HepG2 (cell line): ENCODE measurements around the gene TP73. TPM values are rescaled to one million over a fixed set of nuclear protein-coding genes. Genes with fewer than 3 reads are reported as not detected.

ENCODE experiments used
- ADNP ChIP-seq: sonication (generic); formaldehyde crosslinking; IDR thresholded peaks from 2 replicates; pipeline ENCODE4 v1.4.0; 2020; ENCODE audit warnings: missing genetic modification reagents
- HNRNPLL ChIP-seq: fragments of 200-400 bp; formaldehyde crosslinking; IDR thresholded peaks from 2 replicates; pipeline ENCODE4 v1.6.1; 2017; ENCODE audit warnings: mild to moderate bottlenecking, low read depth, low read length; ENCODE audit not compliant: poor library complexity, severe bottlenecking
- HOXA3 ChIP-seq: sonication (generic); formaldehyde crosslinking; IDR thresholded peaks from 2 replicates; pipeline ENCODE4 v1.5.0; 2020; ENCODE audit warnings: missing genetic modification reagents
- KDM3A ChIP-seq: IDR thresholded peaks from 2 replicates; pipeline ENCODE4 v1.6.1; 2018; ENCODE audit warnings: low read depth, missing compliant biosample characterization
- KDM5B ChIP-seq: sonication (generic); formaldehyde crosslinking; IDR thresholded peaks from 2 replicates; pipeline ENCODE4 v1.4.0; 2020; ENCODE audit warnings: missing genetic modification reagents, mild to moderate bottlenecking, borderline replicate concordance
- MYC ChIP-seq: sonication (generic); formaldehyde crosslinking; IDR thresholded peaks from 2 replicates; pipeline ENCODE4 v1.9.0; 2021; ENCODE audit warnings: missing genetic modification reagents, borderline replicate concordance
- NR2F6 ChIP-seq, 2 experiments: IDR thresholded peaks; 2 replicates each; pipeline ENCODE4 v1.6.1; 2016; ENCODE audit warnings: antibody characterized with exemption in 1 of 2, mild to moderate bottlenecking in 1 of 2
- RNF2 ChIP-seq: fragments of 450-650 bp; conservative IDR thresholded peaks from 2 replicates; pipeline ENCODE4 v1.6.1; 2016; ENCODE audit warnings: low read depth
- SMAD1 ChIP-seq: sonication (generic); formaldehyde crosslinking; IDR thresholded peaks from 2 replicates; pipeline ENCODE4 v1.4.0; 2020; ENCODE audit warnings: missing genetic modification reagents, low read depth, mild to moderate bottlenecking, borderline replicate concordance
- SOX5 ChIP-seq: IDR thresholded peaks from 2 replicates; pipeline ENCODE4 v1.6.1; 2016; ENCODE audit warnings: borderline replicate concordance
- SRSF1 ChIP-seq: fragments of 200-400 bp; formaldehyde crosslinking; optimal IDR thresholded peaks from 2 replicates; pipeline ENCODE3; 2017; ENCODE audit warnings: mild to moderate bottlenecking, low read depth, low read length, moderate library complexity
- ZBTB38 ChIP-seq: sonication (generic); formaldehyde crosslinking; IDR thresholded peaks from 2 replicates; pipeline ENCODE4 v1.5.1; 2020; ENCODE audit warnings: mild to moderate bottlenecking, missing genetic modification reagents
- ZFAT ChIP-seq: sonication (generic); formaldehyde crosslinking; conservative IDR thresholded peaks from 2 replicates; pipeline ENCODE4 v1.8.1; 2023; ENCODE audit warnings: missing genetic modification reagents, inconsistent platforms
- ZNF354B ChIP-seq: sonication (generic); formaldehyde crosslinking; IDR thresholded peaks from 2 replicates; pipeline ENCODE4 v1.8.0; 2022; ENCODE audit warnings: mild to moderate bottlenecking, missing genetic modification reagents
- ZNF564 ChIP-seq: sonication (generic); formaldehyde crosslinking; IDR thresholded peaks from 2 replicates; pipeline ENCODE4 v1.8.1; 2023; ENCODE audit warnings: mild to moderate bottlenecking, missing genetic modification reagents
- ZNF749 ChIP-seq: sonication (generic); formaldehyde crosslinking; IDR thresholded peaks from 2 replicates; pipeline ENCODE4 v1.8.0; 2022; ENCODE audit warnings: mild to moderate bottlenecking, missing genetic modification reagents, moderate library complexity, borderline replicate concordance
- ZNF792 ChIP-seq: IDR thresholded peaks from 2 replicates; pipeline ENCODE4 v1.6.1; 2016
- polyA plus RNA-seq, 8 experiments: library from polyadenylated mRNA; depleted of rRNA in 3 of 8; stranded (reverse) in 7 of 8; unstranded in 1 of 8; fragments of >200 nt; fragmentation: Illumina TruSeq in 4 of 8; extraction: Trizol in 4 of 8; gene quantifications; 2 replicates each; pipeline versions ENCODE4 v1.2.1 to v1.2.3, GENCODE V29; 2011 to 2016; ENCODE audit warnings: low read depth in 4 of 8, missing spikeins in 1 of 8, mixed read lengths in 1 of 8; ENCODE audit not compliant: insufficient read depth in 1 of 8
- total RNA-seq, 5 experiments: library from RNA; depleted of rRNA; stranded (reverse); fragments of >200 nt; fragmentation: Illumina TruSeq; extraction: Trizol; gene quantifications; 2 replicates each; pipeline ENCODE4 v1.2.3, GENCODE V29; 2016; ENCODE audit warnings: low read depth in 1 of 5
- TF ChIP-seq, protein P1 (sequence below): sonication (generic); formaldehyde crosslinking; IDR thresholded peaks from 2 replicates; pipeline ENCODE4 v1.5.0; 2020; ENCODE audit warnings: mild to moderate bottlenecking, missing genetic modification reagents, borderline replicate concordance
- TF ChIP-seq, protein P2 (sequence below): sonication (generic); formaldehyde crosslinking; IDR thresholded peaks from 2 replicates; pipeline ENCODE4 v1.4.0; 2020; ENCODE audit warnings: mild to moderate bottlenecking, missing genetic modification reagents
- TF ChIP-seq, protein P3 (sequence below): IDR thresholded peaks from 2 replicates; pipeline ENCODE4 v1.6.1; 2012; ENCODE audit warnings: inconsistent platforms
- TF ChIP-seq, protein P4 (sequence below): sonication (generic); formaldehyde crosslinking; conservative IDR thresholded peaks from 2 replicates; pipeline ENCODE4 v1.4.0; 2020; ENCODE audit warnings: missing genetic modification reagents

Gene TP73
- total and polyA plus RNA-seq, 2 of the 13 experiments (the other 11 are each of a cell fraction or from before 2014, with no cell fraction given), result 0.49 to 1.1 TPM

DNA sequence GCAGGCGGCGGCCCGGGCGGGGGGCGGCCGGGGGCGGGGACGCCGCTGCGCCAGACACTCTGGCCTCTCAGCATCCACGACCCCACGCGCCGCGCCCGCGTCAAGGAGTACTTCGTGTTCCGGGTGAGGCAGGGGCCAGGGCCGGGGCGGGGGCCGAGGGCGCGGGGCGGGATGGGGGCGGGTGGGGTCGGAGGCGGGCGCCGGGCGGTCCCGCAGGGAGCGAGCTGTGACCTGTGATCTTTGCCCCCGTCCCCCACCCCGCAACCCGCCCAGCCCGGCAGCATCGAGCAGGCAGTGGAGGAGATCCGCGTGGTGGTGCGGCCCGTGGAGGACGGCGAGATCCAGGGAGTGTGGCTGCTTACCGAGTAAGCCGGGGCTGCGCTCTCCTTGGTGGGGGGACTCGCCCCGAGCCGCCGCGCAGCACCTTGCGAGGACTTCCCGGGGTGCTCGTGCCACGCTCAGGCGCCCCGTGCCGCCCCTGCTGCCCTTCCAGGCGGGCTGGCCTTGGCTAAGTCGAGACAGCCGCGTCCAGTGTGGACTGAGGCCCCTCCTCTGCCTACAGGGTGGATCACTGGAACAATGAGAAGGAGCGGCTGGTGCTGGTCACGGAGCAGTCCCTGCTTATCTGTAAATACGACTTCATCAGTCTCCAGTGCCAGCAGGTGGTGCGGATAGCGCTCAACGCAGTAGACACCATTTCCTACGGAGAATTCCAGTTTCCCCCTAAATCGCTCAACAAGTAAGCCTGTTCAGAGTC, 27.0 kb upstream of the TP73 start (continued):
- TF ChIP-seq, protein P1, sequence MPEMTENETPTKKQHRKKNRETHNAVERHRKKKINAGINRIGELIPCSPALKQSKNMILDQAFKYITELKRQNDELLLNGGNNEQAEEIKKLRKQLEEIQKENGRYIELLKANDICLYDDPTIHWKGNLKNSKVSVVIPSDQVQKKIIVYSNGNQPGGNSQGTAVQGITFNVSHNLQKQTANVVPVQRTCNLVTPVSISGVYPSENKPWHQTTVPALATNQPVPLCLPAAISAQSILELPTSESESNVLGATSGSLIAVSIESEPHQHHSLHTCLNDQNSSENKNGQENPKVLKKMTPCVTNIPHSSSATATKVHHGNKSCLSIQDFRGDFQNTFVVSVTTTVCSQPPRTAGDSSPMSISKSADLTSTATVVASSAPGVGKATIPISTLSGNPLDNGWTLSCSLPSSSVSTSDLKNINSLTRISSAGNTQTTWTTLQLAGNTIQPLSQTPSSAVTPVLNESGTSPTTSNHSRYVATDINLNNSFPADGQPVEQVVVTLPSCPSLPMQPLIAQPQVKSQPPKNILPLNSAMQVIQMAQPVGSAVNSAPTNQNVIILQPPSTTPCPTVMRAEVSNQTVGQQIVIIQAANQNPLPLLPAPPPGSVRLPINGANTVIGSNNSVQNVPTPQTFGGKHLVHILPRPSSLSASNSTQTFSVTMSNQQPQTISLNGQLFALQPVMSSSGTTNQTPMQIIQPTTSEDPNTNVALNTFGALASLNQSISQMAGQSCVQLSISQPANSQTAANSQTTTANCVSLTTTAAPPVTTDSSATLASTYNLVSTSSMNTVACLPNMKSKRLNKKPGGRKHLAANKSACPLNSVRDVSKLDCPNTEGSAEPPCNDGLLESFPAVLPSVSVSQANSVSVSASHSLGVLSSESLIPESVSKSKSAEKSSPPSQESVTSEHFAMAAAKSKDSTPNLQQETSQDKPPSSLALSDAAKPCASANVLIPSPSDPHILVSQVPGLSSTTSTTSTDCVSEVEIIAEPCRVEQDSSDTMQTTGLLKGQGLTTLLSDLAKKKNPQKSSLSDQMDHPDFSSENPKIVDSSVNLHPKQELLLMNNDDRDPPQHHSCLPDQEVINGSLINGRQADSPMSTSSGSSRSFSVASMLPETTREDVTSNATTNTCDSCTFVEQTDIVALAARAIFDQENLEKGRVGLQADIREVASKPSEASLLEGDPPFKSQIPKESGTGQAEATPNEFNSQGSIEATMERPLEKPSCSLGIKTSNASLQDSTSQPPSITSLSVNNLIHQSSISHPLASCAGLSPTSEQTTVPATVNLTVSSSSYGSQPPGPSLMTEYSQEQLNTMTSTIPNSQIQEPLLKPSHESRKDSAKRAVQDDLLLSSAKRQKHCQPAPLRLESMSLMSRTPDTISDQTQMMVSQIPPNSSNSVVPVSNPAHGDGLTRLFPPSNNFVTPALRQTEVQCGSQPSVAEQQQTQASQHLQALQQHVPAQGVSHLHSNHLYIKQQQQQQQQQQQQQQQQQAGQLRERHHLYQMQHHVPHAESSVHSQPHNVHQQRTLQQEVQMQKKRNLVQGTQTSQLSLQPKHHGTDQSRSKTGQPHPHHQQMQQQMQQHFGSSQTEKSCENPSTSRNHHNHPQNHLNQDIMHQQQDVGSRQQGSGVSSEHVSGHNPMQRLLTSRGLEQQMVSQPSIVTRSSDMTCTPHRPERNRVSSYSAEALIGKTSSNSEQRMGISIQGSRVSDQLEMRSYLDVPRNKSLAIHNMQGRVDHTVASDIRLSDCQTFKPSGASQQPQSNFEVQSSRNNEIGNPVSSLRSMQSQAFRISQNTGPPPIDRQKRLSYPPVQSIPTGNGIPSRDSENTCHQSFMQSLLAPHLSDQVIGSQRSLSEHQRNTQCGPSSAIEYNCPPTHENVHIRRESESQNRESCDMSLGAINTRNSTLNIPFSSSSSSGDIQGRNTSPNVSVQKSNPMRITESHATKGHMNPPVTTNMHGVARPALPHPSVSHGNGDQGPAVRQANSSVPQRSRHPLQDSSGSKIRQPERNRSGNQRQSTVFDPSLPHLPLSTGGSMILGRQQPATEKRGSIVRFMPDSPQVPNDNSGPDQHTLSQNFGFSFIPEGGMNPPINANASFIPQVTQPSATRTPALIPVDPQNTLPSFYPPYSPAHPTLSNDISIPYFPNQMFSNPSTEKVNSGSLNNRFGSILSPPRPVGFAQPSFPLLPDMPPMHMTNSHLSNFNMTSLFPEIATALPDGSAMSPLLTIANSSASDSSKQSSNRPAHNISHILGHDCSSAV (CRISPR knock-in tag), result 0 out of 2 replicates have a peak, but pooled peaks have one; percentile 19
- TF ChIP-seq HNRNPLL (peak; percentile 21), SRSF1 (peak; percentile 39), NR2F6 (IDR thresholded peaks at IDR 0.05) (no peak), NR2F6 (CRISPR knock-in tag; IDR thresholded peaks at IDR 0.05) (peak; percentile 51; the same call in 1 of the 2 replicates), RNF2 (0 out of 2 replicates have a peak, but pooled peaks have one; percentile 63), ADNP (CRISPR knock-in tag) (no peak), ZNF564 (CRISPR knock-in tag) (no peak; the same call in 1 of the 2 replicates), ZNF792 (CRISPR knock-in tag) (no peak; the same call in 1 of the 2 replicates), ZBTB38 (CRISPR knock-in tag) (peak; percentile 47), SOX5 (peak; percentile 33; the same call in 1 of the 2 replicates), MYC (CRISPR knock-in tag) (peak; percentile 90), ZNF749 (CRISPR knock-in tag) (no peak), HOXA3 (CRISPR knock-in tag) (peak; percentile 44), KDM5B (CRISPR knock-in tag) (peak; percentile 81), KDM3A (CRISPR knock-in tag) (no peak; the same call in 1 of the 2 replicates), SMAD1 (CRISPR knock-in tag) (no peak), ZNF354B (CRISPR knock-in tag) (no peak), ZFAT (CRISPR knock-in tag) (no peak)
- TF ChIP-seq, protein P2, sequence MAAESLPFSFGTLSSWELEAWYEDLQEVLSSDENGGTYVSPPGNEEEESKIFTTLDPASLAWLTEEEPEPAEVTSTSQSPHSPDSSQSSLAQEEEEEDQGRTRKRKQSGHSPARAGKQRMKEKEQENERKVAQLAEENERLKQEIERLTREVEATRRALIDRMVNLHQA (CRISPR knock-in tag), result no peak
- TF ChIP-seq, protein P3, sequence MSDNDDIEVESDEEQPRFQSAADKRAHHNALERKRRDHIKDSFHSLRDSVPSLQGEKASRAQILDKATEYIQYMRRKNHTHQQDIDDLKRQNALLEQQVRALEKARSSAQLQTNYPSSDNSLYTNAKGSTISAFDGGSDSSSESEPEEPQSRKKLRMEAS, result peak; percentile 80
- TF ChIP-seq, protein P4, sequence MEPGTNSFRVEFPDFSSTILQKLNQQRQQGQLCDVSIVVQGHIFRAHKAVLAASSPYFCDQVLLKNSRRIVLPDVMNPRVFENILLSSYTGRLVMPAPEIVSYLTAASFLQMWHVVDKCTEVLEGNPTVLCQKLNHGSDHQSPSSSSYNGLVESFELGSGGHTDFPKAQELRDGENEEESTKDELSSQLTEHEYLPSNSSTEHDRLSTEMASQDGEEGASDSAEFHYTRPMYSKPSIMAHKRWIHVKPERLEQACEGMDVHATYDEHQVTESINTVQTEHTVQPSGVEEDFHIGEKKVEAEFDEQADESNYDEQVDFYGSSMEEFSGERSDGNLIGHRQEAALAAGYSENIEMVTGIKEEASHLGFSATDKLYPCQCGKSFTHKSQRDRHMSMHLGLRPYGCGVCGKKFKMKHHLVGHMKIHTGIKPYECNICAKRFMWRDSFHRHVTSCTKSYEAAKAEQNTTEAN (CRISPR knock-in tag), result no peak
